Measurements from ENCODE around the gene NGEF. TPM values are rescaled to one million over a fixed set of nuclear protein-coding genes. Genes with fewer than 3 reads are reported as not detected.

The NGEF gene
- total and polyA plus RNA-seq, 2 donors from 2014 or later = 4.8 to 5.3 TPM

DNA sequence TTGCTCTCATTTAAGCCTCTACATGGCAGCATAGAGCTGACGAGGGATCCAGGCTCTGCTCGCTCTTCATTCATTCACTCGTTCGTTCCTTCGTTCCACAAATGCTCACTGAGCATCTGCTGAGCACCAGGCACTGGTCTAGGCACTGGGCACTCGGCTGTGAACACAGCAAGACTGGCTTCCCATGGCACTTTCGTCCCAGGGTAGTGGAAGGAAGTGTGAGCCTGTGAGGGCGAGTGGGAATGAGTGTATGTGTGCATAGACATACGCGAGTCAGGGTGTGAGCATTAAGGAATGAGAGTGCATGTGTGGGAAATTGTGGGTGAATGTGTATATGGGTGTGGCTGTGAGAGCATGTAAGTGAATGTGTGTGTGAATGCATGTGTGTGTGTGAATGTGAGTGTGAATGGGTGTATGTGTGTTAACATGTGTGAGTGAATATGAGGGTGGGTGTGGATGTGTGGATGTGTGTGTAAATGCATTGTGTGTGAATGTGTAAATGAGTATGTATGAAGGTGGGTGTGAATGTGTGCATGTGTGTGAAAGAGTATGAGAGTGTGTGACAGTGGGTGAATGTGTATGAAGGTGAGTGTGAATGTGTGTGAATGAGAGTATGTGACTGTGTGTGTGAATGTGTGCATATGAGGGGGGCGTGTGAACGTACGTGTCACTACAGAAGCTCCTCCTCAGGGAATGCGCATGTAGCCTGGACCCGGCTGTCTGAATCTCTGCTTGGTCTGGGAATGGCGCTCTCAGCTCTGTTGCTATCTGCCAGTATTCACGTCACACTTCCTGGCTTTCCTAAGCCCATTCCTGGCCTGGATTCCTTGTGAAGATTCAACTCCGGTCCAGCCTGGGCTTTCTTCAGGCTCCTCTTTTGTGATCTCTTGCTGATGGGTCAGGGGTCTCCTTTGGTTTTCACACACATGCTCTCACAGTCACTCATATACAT, 114.2 kb downstream of the NGEF start:
- H3K4me3 ChIP-seq (ENCODE audit: low read length in 3 of 3) = no peak overlapping the region
- intact Hi-C loops (cut with DNase I) = no loop called here
- H3K4me1 ChIP-seq (ENCODE audit: control insufficient read depth in 2 of 3, insufficient read depth in 2 of 3, low read depth in 1 of 3, low read length in 3 of 3) = no peaks in the 10 kb centered on the region
- no peak overlapping the region for H3K9ac ChIP-seq (ENCODE audit: low read length in 3 of 3)
- DNase-seq = peak in 1 of 5 donors; percentile 34
- no peak for FAIRE-seq
- no peak overlapping the region for H3K27ac ChIP-seq (ENCODE audit: low read depth in 2 of 2, low read length in 2 of 2)
- H3K9me3 ChIP-seq (ENCODE audit: control insufficient read depth in 2 of 3, insufficient read depth in 1 of 3, low read length in 3 of 3) = no peaks in the 10 kb centered on the region
- H3K36me3 ChIP-seq (ENCODE audit: control insufficient read depth in 2 of 3, insufficient read depth in 3 of 3, low read length in 3 of 3) = no peaks in the 10 kb centered on the region
- TF ChIP-seq, protein P1, sequence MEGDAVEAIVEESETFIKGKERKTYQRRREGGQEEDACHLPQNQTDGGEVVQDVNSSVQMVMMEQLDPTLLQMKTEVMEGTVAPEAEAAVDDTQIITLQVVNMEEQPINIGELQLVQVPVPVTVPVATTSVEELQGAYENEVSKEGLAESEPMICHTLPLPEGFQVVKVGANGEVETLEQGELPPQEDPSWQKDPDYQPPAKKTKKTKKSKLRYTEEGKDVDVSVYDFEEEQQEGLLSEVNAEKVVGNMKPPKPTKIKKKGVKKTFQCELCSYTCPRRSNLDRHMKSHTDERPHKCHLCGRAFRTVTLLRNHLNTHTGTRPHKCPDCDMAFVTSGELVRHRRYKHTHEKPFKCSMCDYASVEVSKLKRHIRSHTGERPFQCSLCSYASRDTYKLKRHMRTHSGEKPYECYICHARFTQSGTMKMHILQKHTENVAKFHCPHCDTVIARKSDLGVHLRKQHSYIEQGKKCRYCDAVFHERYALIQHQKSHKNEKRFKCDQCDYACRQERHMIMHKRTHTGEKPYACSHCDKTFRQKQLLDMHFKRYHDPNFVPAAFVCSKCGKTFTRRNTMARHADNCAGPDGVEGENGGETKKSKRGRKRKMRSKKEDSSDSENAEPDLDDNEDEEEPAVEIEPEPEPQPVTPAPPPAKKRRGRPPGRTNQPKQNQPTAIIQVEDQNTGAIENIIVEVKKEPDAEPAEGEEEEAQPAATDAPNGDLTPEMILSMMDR (IDR thresholded peaks at IDR 0.05; ENCODE audit: borderline replicate concordance, extremely low read depth, insufficient read depth) = no peak
- H3K27me3 ChIP-seq (ENCODE audit: control insufficient read depth, insufficient read depth, low read length) = no peaks in the 10 kb centered on the region

DNA sequence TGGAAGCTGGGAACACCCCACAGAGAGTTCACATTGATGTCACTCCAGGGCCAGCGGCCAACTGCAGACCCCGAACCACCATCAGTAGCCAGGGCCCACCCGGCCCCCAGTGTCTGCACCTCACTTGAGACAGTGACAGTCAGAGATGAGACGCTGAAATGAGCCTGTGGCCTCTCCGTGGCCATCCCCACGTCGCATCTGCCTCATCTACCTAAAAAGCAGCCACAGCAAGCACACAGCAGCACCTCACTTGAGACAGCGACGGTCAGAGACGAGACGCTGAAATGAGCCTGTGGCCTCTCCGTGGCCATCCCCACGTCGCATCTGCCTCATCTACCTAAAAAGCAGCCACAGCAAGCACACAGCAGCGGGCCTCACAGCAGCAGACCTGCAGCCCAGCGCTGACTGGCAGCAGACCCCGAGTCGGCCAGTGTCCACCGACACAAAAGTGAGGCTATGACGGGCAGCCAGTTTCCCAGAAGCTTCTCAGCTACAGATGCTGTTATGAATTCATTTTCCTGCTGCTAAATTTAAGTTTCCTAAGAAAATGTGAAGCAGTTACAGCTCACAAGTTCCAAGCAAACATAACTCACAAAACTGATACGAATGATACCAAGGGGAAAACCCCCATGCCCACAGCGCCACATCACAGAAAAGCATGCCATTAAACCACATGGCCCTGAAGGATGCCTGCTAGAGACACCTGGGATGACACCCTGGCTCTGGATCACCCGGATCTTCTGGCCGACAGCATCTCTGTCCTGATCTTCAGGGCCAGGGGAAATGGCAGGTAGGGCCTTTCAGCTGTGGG, 115.3 kb downstream of the NGEF start:
- H3K4me1 ChIP-seq (ENCODE audit: control insufficient read depth in 2 of 3, insufficient read depth in 2 of 3, low read depth in 1 of 3, low read length in 3 of 3) = no peaks in the 10 kb centered on the region
- no peaks in the 10 kb centered on the region for H3K9me3 ChIP-seq (ENCODE audit: control insufficient read depth in 2 of 3, insufficient read depth in 1 of 3, low read length in 3 of 3)
- H3K4me3 ChIP-seq (ENCODE audit: low read length in 3 of 3) = no peak overlapping the region
- DNase-seq = no peak
- TF ChIP-seq, protein P1 (IDR thresholded peaks at IDR 0.05; ENCODE audit: borderline replicate concordance, extremely low read depth, insufficient read depth) = no peak
- intact Hi-C loops (cut with DNase I) = no loop called here
- no peaks in the 10 kb centered on the region for H3K27me3 ChIP-seq (ENCODE audit: control insufficient read depth, insufficient read depth, low read length)
- no peaks in the 10 kb centered on the region for H3K36me3 ChIP-seq (ENCODE audit: control insufficient read depth in 2 of 3, insufficient read depth in 3 of 3, low read length in 3 of 3)
- FAIRE-seq = no peak
- H3K27ac ChIP-seq (ENCODE audit: low read depth in 2 of 2, low read length in 2 of 2) = no peak overlapping the region
- no peak overlapping the region for H3K9ac ChIP-seq (ENCODE audit: low read length in 3 of 3)

DNA sequence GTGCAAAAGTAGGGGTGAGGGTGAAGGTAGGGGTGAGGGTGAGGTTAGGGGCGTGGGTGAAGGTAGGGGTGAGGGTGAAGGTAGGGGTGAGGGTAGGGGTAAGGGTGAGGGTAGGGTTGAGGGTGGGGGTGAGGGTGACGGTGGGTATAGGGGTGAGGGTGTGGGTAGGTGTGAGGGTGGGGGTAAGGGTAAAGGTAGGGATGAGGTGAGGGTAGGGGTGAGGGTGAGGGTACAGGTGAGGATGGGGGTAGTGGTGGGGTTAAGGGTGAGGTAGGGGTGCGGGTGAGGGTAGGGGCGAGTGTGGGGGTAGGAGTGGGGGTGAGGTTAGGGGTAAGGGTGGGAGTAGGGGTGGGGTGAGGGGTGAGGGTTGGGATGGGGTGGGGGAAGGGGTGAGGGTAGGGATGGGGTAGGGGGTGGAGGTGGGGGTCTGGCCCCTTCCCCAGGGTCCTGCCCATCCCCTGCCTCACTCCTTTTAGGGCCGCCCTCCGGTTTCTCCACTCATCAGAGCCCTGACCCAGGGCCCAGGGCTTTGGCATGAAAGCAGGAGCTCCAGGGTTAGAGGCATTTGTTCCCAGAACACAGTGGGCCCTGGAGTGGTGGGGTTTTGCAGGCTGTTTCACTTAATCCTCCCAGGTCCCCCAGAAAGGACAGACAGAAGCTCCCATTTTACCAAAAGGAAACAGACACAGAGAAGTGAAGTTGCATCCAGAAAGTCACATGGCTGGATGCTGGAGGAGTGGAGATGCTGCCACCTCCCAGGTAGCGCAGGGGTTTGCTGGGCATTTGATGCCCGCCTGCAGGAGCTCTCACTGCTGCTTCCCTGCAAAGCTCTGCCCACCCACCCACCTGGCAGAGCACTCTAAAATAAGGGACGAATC, 116.1 kb downstream of the NGEF start:
- no peaks in the 10 kb centered on the region for H3K36me3 ChIP-seq (ENCODE audit: control insufficient read depth in 2 of 3, insufficient read depth in 3 of 3, low read length in 3 of 3)
- no peak for DNase-seq
- TF ChIP-seq, protein P1 (IDR thresholded peaks at IDR 0.05; ENCODE audit: borderline replicate concordance, extremely low read depth, insufficient read depth) = no peak

More for the DNA sequence above, 116.1 kb downstream of the NGEF start:
- H3K9ac ChIP-seq (ENCODE audit: low read length in 3 of 3) = no peak overlapping the region
- H3K4me1 ChIP-seq (ENCODE audit: control insufficient read depth in 2 of 3, insufficient read depth in 2 of 3, low read depth in 1 of 3, low read length in 3 of 3) = no peaks in the 10 kb centered on the region
- H3K4me3 ChIP-seq (ENCODE audit: low read length in 3 of 3) = no peak overlapping the region
- no peak overlapping the region for H3K27ac ChIP-seq (ENCODE audit: low read depth in 2 of 2, low read length in 2 of 2)
- intact Hi-C loops (cut with DNase I) = no loop called here
- FAIRE-seq = no peak
- no peaks in the 10 kb centered on the region for H3K9me3 ChIP-seq (ENCODE audit: control insufficient read depth in 2 of 3, insufficient read depth in 1 of 3, low read length in 3 of 3)
- no peaks in the 10 kb centered on the region for H3K27me3 ChIP-seq (ENCODE audit: control insufficient read depth, insufficient read depth, low read length)
